LoVo (cell line): ENCODE results near the gene PEA15.

Experiments used
- DNase-seq: peaks from one replicate; pipeline ENCODE4 v3.0.0-alpha.2; 2016; ENCODE audit warnings: low spot score

PEA15 gene

GRCh38 chr1:160208557-160209320 lies 3.6 kb downstream of the PEA15 start:
- DNase-seq = no peak

GRCh38 chr1:160209321-160210046 lies 4.3 kb downstream of the PEA15 start:
- DNase-seq = no peak

DNA sequence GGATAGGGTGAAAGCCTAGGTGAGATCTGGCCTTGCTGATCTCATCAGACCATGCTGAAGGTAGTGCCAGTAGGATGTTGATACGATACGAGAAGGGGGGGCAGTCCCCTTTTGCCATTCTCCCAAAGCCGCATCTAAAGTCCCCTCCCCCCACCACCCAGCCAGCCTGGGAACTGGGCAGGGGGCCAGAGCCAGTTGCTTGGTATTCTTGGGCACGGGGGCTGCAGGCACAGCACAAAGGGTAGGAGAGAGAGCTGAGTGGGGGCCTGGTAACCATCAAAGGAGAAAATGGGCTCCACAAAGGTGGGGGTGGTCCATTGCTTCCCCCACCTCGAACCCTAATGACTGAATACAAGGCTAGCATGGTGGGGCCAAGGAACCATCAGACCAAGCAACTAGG lies 5.4 kb downstream of the PEA15 start:
- DNase-seq = no peak

GRCh38 chr1:160211046-160211790 lies 6.0 kb downstream of the PEA15 start:
- DNase-seq = no peak

DNA sequence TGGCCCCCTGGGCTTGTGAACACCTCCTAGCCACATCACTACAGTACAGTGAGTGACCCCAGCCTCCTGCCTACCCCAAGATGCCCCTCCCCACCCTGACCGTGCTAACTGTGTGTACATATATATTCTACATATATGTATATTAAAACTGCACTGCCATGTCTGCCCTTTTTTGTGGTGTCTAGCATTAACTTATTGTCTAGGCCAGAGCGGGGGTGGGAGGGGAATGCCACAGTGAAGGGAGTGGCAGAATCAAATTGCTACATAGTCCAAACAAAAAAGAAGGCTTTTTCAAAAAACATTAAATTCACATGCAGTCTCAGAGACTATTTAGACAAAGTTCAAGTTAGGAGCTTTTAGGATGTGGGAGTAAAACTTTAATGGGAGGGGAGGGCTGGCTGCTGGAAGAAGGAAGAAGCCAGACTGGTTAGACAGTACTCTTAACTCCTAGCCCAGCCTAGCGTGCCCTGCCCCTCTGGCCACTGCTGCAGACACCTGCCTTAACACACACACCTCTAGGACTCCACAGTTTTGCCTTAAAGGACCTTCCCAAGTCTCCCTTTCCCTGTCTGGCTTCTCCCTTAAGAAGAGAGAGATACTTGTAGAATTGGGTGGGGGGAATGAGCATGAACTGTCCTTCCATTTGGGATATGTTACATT lies 9.4 kb downstream of the PEA15 start:
- no peak for DNase-seq

DNA sequence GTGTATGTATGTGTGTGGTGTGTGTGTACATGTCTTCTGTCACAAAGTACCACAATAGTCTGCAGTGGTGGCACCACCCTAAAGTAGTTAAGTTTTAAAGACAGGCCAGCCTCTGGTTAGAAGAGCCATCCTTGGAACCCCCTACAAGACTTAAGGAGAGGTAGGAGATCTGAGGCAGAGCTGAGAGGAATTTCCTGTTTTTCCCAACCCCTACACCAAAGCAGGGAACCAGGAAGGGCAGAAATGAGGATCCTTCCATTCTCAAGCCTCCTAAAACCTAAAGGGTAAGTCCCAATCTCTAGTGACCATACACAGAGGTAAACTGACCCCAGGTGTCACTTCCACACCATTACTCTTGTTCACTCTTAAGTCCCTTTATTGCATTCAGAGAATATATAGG lies 11.1 kb downstream of the PEA15 start:
- no peak for DNase-seq

- no peak for DNase-seq
Measured at GRCh38 chr1:160217481-160218051, 12.4 kb downstream of the PEA15 start.

DNA sequence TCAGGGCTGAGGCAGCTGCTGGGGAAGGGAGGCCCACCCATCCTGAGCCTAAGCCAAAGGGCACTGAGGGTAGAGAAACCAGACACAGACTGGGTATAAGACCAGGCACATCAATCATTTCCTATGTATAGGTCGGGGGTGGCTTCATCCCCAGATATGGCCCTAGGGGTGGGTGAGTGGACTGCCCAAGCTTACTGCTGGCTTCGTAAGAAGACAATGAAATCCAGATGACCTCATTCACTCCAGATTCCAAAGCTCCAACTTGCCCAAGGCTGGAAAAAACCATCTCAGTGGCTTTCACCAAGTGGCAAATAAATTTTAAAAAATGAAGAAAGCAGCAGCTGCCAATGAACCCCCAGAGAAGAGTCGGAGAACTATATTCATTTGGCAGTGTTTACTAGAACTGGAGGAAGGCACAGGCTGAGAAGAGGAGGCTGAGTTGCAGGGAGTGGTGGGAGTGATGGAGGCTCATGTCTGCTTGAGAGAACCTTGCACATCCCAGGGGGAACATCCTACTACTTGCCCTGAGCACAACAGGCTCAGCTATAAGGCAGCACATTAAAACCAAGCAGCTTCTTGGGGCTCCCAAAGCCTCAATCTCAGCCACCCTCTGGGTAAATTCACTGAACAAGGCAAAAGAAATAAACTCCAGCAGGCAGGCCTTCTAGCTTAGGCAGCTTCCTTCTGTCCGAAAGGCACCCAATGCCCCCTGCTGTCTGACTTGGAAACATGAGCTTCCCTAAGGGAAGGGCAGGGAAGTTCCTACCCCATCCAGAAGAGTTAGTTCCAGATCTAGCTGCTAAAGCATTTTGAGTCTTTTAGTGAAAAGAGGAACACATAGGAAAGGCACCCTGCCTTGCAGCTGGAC lies 14.1 kb downstream of the PEA15 start:
- no peak for DNase-seq

- no peak for DNase-seq
Measured at GRCh38 chr1:160220301-160220700, 15.1 kb downstream of the PEA15 start.

- no peak for DNase-seq
Measured at GRCh38 chr1:160221089-160221488, 15.9 kb downstream of the PEA15 start.

DNA sequence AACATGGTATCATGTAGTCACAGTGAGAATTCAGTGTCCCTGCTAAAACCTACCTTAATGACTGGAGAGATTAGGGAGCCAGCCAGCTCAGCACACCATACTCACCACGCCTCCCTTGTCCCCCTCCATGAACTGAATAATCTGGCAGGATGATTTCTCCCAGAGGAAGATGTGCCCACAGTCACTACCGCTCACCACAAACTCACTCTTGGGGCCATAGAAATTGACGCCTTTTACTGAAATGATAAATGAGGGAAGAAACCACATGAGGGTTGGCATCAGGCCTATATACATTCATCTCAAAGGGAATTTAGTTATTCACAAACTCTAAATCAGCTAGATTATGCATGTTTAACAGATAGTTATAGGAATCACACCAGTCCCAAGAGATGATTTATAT lies 17.4 kb downstream of the PEA15 start:
- DNase-seq = no peak

DNA sequence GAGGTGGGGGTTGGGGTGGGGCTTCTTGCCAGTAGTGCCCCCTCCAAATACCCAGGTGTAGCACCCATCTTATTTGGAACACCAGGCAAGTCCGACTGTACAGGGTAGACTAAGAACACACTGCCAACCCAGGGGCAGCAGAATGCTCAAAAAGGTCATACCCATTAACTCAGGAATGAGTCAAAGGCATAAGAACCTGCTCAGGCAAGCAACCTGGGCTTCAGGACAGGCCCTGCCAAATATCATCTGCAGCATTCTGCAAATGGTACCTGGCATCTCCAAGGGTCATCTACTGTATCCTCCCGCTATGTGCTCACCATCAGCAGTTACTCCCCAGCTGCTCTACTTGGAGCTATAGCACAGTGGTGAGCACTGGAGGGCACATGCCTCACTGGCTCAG lies 19.4 kb downstream of the PEA15 start:
- no peak for DNase-seq

DNA sequence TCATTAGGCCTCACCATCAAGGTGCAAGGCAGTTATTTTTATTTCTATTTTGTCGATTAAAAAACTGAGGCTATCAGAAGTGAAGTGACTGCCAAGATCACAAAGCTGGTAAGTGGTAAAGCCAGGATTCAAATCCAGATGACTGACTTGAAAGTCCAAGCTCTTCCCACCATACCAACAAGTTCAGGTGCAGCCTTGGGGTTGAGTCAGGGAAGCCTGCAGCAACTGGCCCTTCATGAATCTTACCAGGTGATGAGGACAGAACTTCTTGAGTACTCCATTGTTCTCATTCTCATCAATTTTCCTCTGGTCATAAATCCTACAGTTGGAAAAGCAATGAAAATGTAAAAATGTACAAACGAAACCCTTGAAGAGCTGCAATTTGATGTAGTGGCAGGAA lies 20.2 kb downstream of the PEA15 start:
- no peak for DNase-seq

DNA sequence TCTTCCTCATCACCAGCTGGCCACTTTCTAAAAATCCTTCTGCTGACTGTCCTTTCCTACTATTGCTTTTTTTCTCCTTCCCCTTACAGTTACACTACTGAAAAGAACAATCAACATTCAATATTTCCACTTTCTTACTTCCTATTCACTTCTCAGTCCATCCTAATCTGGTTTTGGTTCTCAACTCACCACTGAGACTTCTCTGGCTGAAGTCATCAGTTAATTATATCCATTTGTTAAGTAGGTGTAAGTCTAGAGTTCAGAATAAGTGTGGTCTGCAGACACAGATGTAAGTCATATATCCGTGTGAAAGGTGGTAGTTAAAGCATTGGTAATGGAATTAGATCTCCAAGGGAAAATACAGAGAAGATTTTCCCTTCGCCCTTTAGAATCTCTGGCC lies 21.4 kb downstream of the PEA15 start:
- DNase-seq = no peak

- DNase-seq = no peak
Measured at GRCh38 chr1:160227034-160227433, 21.9 kb downstream of the PEA15 start.

DNA sequence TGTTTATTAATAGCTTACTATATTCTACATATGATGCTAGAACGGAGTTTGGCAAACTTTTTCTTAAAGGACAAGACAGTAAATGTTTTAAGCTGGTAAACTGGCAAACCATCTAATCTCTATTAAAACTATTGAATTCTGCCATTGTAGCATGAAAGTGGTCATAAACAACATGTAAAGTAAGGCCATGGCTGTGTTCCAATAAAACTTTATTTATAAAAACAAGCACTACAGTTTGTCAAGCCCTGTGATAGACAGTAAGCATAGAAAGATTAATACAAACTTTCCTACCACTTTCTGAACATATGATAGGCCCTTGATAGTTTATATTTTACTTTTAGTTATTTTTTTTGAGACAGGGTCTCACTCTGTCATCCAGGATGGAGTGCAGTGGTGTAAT lies 22.4 kb downstream of the PEA15 start:
- DNase-seq = no peak

DNA sequence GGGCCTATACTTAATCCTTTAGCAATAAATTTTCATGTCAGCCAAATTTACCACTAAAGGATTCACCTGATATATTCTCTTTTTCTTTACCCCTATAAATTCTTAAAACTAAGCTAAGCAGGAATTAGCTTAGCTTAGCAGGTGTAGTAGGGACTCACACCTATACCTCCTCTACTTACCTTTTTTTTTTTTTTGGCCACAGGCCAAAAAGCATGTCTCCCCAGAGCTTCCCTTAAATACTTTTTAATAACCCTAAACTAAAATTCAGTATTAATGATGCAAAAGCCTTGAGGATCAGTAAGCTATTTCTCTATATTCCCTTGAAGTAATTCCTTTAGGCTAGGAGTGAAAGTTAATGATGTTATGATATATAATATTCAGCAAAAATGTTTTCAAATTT lies 23.2 kb downstream of the PEA15 start:
- no peak for DNase-seq

DNA sequence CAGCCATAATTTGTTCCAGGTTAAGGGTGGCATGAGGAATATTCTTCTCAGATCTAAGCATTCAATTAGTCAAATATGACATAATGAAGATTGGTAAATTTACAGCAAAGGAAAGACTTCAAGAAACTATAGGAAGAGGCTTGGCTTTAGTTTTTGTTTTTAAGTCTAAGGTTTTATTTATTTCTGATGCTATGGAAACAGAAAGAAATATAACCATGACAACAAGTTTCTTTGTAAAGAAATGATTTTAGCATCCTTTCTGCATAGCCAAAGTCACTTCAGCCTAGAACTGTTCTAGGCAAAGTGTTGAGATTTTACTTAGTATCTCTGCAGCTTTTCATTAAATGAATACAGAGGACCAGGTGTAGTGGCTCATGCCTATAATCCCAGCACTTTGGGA lies 27.7 kb downstream of the PEA15 start:
- no peak for DNase-seq

GRCh38 chr1:160236806-160237205 lies 31.6 kb downstream of the PEA15 start:
- DNase-seq = no peak

GRCh38 chr1:160237558-160237957 lies 32.4 kb downstream of the PEA15 start:
- DNase-seq = no peak

GRCh38 chr1:160238408-160238807 lies 33.2 kb downstream of the PEA15 start:
- no peak for DNase-seq
